HL-60 (cell line): Measurements from ENCODE around the gene DDIT3. TPM values are rescaled to one million over a fixed set of nuclear protein-coding genes. Genes with fewer than 3 reads are reported as not detected.
A peak's percentile ranks its signal among the peaks of the same experiment; 100 is the strongest.

Source experiments
- microRNA-seq: library from miRNA; unstranded; fragments of <30 nt; microRNA quantifications from one replicate; pipeline ENCODE4, GENCODE V29; 2018

The DDIT3 gene

Small RNA genes lying within 50 kb of the gene (microRNA-seq; reads per million reads assigned to microRNA genes)
- gene MIR616 (5.7 reads per million, percentile 17 among the genes with 10 or more reads in this experiment), gene MIR6758 (not detected)
